GM18909 (cell line): ENCODE results near the gene SAMD9L.

ENCODE experiments used
- ATAC-seq: cut with Tn5 transposase; IDR thresholded peaks from one replicate; pipeline ENCODE4 v1.9.1; 2021; ENCODE audit warnings: mild to moderate bottlenecking; ENCODE audit not compliant: unreplicated experiment, poor library complexity

SAMD9L gene

DNA sequence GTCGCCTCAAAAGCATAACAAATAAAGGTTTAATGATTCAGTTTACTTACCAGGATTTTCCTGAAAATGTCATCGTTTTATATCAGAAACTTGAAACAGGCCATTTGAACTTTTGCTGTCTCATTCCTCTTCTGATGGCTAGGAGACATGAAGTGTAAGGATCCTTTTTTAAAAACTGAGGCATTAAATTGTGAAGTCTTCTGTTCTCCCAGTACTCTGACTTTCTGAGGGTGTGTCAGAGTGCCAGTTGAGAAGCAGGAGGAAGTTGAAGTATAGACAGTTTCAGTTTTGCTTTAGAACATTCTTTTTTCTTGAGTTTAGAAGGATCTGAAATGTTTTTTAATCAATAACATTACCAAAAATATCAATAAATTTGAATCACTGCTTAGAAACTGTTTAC lies at the start of gene SAMD9L:
Gene SAMD9L, minus strand, starts transcription at position 242 of the 400 bp plus-strand sequence. CDS start 12,414 bp downstream, outside the sequence.
- ATAC-seq, result peak; percentile 73

GRCh38 chr7:93196336-93196735 lies 48.2 kb upstream of the SAMD9L start:
- ATAC-seq, result no peak

- no peak for ATAC-seq
These were observed 46.2 kb upstream of the SAMD9L start for GRCh38 chr7:93194386-93194785.

- no peak for ATAC-seq
These were observed 40.9 kb upstream of the SAMD9L start for GRCh38 chr7:93188870-93189634.

DNA sequence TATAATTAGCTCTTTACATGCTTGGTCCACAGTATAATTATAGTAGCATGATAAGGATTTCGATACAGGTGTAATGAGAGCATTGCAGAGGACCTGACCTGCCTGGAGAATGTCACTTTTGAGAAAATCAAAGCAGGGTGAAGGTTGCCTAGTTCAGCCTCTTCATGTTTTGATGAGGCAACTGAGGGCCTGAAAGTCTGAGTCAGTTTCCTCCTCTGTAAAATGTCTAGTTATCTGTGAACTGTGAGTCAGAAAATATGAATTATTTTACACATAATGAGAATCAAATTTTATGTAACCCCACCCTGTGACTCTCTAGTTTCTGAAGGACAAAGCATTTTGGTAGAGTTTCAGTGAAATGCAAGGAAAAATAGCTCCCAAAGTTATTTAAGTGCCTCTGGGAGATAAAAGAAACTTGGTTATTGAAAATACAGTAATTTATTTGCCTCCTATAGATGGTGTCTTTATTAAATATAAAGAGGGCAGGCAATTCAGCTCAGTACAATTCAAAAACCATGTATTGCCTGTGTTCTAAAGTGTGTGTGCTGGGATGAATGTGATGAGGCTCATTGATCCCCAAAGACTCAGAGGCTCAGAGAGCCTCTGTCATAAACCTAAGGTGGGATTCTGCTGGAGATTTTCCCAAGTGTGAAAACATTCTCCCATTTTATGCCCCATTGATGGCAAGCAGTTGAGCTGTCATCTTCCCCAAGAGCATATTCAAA lies 37.3 kb upstream of the SAMD9L start:
- ATAC-seq, result no peak

DNA sequence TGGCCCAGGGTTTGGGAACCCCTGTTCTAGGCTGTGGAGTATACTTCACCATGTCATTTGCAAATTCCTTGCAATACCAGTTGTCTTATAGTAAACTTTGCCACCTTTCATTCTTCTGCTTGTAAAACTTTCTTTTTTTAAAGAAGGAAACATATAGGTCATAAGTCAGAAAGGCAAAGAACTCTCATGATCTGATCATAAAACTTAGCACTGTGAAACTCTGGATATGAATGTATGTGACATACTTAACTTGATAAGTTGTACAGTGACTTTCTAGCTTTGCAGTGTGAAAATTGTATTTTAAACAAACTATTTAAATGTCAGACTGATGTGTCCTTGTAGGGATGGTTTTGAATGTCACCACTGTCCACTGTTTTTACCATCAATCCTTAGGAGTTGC lies 31.0 kb upstream of the SAMD9L start:
- no peak for ATAC-seq

GRCh38 chr7:93178213-93178612 lies 30.0 kb upstream of the SAMD9L start:
- no peak for ATAC-seq

- ATAC-seq, result no peak
These were observed 28.9 kb upstream of the SAMD9L start for GRCh38 chr7:93176992-93177580.

DNA sequence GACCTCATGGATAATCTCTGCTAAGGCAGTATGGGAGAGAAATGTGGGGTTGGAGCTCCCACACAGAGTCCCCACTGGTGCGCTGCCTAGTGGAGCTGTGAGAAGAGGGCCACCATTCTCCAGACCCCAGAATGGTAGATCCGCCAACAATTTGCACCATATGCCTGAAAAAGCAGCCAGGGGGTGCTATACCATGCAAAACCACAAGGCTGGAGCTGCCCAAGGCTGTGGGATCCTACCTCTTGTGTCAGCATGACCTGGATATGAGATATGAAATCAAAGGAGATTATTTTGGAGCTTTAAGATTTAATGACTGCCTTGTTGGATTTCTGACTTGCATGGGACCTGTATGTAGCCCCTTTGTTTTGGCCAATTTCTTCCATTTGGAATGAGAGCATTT lies 27.0 kb upstream of the SAMD9L start:
- ATAC-seq, result no peak

DNA sequence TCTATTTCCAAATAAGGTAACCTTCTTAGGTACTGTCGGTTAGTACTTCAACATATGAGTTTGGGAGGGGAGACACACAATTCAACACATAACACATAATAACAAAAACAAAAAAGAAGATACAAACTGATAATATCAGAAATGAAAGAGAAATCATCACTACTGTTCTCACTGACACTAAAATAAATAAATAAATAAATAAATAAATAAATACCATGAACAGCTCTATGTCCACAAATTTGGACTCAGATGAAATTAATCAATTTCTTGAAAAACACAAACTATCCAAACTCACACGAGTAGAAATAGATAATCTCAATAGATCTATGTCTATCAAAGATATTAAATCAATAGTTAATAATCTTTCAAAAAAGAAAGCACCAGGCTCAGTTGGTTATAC lies 24.5 kb upstream of the SAMD9L start:
- no peak for ATAC-seq

- ATAC-seq, result no peak
These were observed 23.5 kb upstream of the SAMD9L start for GRCh38 chr7:93171606-93172226.

- peak; percentile 100 for ATAC-seq
These were observed 17.3 kb upstream of the SAMD9L start for GRCh38 chr7:93165447-93165846.

- no peak for ATAC-seq
These were observed 16.6 kb upstream of the SAMD9L start for GRCh38 chr7:93164766-93165165.

GRCh38 chr7:93161181-93161762 lies 13.1 kb upstream of the SAMD9L start:
- ATAC-seq, result no peak

DNA sequence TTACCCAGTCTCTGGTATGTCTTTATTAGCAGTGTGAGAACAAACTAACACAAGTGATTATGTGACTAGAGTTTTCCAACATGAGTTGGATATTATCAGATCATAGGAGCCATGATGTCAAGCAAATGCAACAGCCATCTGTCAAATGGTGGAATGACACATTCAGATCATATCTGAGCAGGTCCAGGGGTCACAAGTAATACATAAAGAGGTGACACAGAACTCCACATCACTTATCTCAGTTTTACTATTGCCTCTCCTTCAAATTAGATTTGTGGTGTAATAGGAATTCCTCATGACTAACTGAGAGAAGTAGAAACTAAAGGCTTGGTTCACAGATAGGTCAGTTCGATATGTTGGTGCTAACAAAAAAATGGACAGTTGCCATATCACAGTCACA lies 12.2 kb upstream of the SAMD9L start:
- ATAC-seq, result no peak

- ATAC-seq, result no peak
These were observed 11.3 kb upstream of the SAMD9L start for GRCh38 chr7:93159490-93159889.

GRCh38 chr7:93156884-93157283 lies 8.7 kb upstream of the SAMD9L start:
- ATAC-seq, result no peak

DNA sequence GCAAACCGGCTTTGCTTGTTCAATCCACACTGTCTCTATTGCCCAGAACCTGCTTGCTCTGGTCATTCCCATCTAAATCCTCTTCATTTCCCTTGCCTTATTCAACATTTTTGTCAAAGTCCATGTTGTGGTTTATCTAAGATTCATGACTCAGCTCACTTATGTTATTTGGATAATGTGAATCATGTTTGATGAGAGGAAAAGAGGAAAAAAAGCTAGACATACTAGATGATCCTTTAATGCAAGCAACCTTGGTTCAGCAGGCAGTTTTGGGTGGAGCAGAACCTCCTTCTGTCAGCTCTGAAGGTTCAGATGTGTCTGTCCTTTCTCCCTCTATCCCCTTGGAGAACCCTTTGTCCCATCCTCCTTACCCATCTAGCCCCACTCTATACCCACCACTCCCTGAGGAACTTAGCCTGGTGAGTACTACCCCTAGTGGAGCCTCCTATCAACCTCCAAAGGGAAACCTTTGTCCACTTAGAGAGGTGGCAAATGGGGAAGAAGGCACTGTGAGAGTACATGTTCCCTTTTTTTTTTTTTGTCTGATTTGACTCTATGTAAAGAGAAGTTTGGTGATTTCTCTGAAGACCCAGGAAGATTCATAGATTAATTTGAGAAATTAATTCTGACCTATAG lies 2.1 kb upstream of the SAMD9L start:
- ATAC-seq, result no peak

DNA sequence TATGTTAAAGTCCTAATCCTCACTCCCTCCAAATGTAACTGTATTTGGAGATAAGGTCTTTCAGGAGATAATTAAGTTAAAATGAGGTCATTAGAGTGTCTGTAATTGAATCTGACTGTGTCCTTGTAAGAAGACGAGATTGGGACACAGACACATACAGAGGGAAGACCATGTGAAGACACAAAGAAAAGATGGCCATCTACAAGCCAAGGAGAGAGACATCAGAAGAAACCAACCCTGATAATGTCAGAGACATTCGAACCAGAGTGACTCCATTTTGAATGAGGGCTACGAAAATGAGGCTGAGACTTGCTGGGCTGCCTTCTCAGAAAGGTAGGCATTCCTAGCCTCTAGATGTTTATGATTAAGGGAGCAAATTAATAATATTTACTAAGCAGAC lies 542 bp upstream of the SAMD9L start:
- ATAC-seq, result no peak

- peak; percentile 85 for ATAC-seq
These were observed 822 bp downstream of the SAMD9L start for GRCh38 chr7:93147363-93147762.
